H1 (cell line): ENCODE results near the gene ARHGAP25. TPM values are rescaled to one million over a fixed set of nuclear protein-coding genes. Genes with fewer than 3 reads are reported as not detected.

Experiments used
- CTCF ChIA-PET: fragments of 300-600 bp; sonication (Branson Sonifier 250); formaldehyde crosslinking; loops from one replicate; lab custom pipeline; 2021; ENCODE audit not compliant: partially characterized antibody; lab: Charles Lee
- POLR2A ChIA-PET: fragments of 300-600 bp; sonication (Branson Sonifier 250); formaldehyde crosslinking; loops from one replicate; lab custom pipeline; 2021; ENCODE audit warnings: inconsistent platforms; ENCODE audit not compliant: partially characterized antibody; lab: Charles Lee
- DNase-seq, 2 experiments: peaks; one replicate each; pipeline versions ENCODE4 v3.0.0 to v3.0.0-alpha.2; 2010 to 2022; ENCODE audit warnings: low spot score in 2 of 2, low read depth in 1 of 2, mixed read lengths in 1 of 2
- FAIRE-seq: peaks from 2 replicates; lab custom pipeline; 2011; peaks lifted over from hg19 to GRCh38; lab: Jason Lieb, UNC
- H2AFZ ChIP-seq: 2 replicates; pipeline ENCODE4 v1.8.1; 2012; ENCODE audit warnings: low read length, inconsistent platforms
- H2AK5ac ChIP-seq: 2 replicates; pipeline ENCODE4 v1.6.1; 2013; ENCODE audit warnings: low read depth, low read length
- H2BK120ac ChIP-seq: replicated peaks from 2 replicates; pipeline ENCODE3; 2013; ENCODE audit warnings: low read depth, low read length, inconsistent platforms
- H2BK12ac ChIP-seq: 2 replicates; pipeline ENCODE4 v1.6.1; 2013; ENCODE audit warnings: low read depth, low read length
- H2BK15ac ChIP-seq: 2 replicates; pipeline ENCODE4 v1.6.1; 2013; ENCODE audit warnings: low read length
- H2BK20ac ChIP-seq: 2 replicates; pipeline ENCODE4 v1.6.1; 2013; ENCODE audit warnings: low read length
- H2BK5ac ChIP-seq: 2 replicates; pipeline ENCODE4 v1.6.1; 2013; ENCODE audit warnings: low read depth, low read length
- H3K14ac ChIP-seq: 2 replicates; pipeline ENCODE4 v1.6.1; 2013; ENCODE audit warnings: inconsistent platforms; ENCODE audit not compliant: insufficient read length
- H3K18ac ChIP-seq: 2 replicates; pipeline ENCODE4 v1.6.1; 2013; ENCODE audit warnings: low read length; ENCODE audit errors: extremely low read depth
- H3K23ac ChIP-seq: 2 replicates; pipeline ENCODE4 v1.6.1; 2013; ENCODE audit warnings: inconsistent platforms; ENCODE audit not compliant: insufficient read length
- H3K23me2 ChIP-seq: 2 replicates; pipeline ENCODE4 v1.6.1; 2013; ENCODE audit warnings: low read depth, low read length
- H3K27ac ChIP-seq: 2 replicates; pipeline ENCODE4 v1.6.1; 2011; ENCODE audit warnings: low read depth, low read length, inconsistent platforms
- H3K27me3 ChIP-seq, 4 experiments: replicated peaks in 1 of 4; 1 replicate in 1 of 4; 2 replicates in 3 of 4; pipeline versions ENCODE4 v1.6.1 to v1.8.1; 2011 to 2013; ENCODE audit warnings: low read length in 3 of 4, mild to moderate bottlenecking in 3 of 4, inconsistent platforms in 2 of 4, mixed read lengths in 2 of 4, moderate library complexity in 1 of 4; ENCODE audit not compliant: control insufficient read depth in 3 of 4, insufficient read depth in 3 of 4; ENCODE audit errors: extremely low read depth in 1 of 4
- H3K36me3 ChIP-seq, 4 experiments: 2 replicates each; pipeline versions ENCODE4 v1.6.1 to v1.8.1; 2011 to 2013; ENCODE audit warnings: mild to moderate bottlenecking in 4 of 4, low read length in 3 of 4, moderate library complexity in 2 of 4, control low read depth in 1 of 4, inconsistent platforms in 1 of 4; ENCODE audit not compliant: insufficient read depth in 4 of 4, control insufficient read depth in 2 of 4
- H3K4ac ChIP-seq: replicated peaks from 2 replicates; pipeline ENCODE3; 2013; ENCODE audit warnings: low read length, low read depth, mixed read lengths, inconsistent platforms; ENCODE audit not compliant: insufficient read length
- H3K4me1 ChIP-seq, 4 experiments: replicated peaks in 1 of 4; 1 replicate in 1 of 4; 2 replicates in 3 of 4; pipeline versions ENCODE4 v1.6.1 to v1.8.1; 2011 to 2013; ENCODE audit warnings: low read length in 3 of 4, inconsistent platforms in 2 of 4, mixed read lengths in 1 of 4; ENCODE audit not compliant: insufficient read depth in 4 of 4, control insufficient read depth in 3 of 4
- H3K4me2 ChIP-seq, 2 experiments: 2 replicates each; pipeline versions ENCODE4 v1.6.1 to v1.8.1; 2011 to 2013; ENCODE audit warnings: low read depth in 2 of 2, low read length in 2 of 2, control low read depth in 1 of 2, inconsistent platforms in 1 of 2, mild to moderate bottlenecking in 1 of 2; ENCODE audit not compliant: insufficient read depth in 1 of 2
- H3K4me3 ChIP-seq, 4 experiments: fragments of 200-600, 300-600 bp in 1 of 4; sonication (generic), shearing (Covaris generic), sonication (Bioruptor Twin) in 1 of 4; 2 replicates each; pipeline versions ENCODE4 v1.5.1 to v1.8.1; 2011 to 2016; ENCODE audit warnings: low read length in 4 of 4, low read depth in 3 of 4, control low read depth in 2 of 4, inconsistent platforms in 2 of 4, mild to moderate bottlenecking in 2 of 4, mixed read lengths in 1 of 4, moderate library complexity in 1 of 4; ENCODE audit not compliant: insufficient read depth in 2 of 4; ENCODE audit errors: extremely low read depth in 1 of 4
- H3K56ac ChIP-seq: replicated peaks from 2 replicates; pipeline ENCODE3; 2013; ENCODE audit warnings: low read depth, mild to moderate bottlenecking, mixed read lengths, low read length, inconsistent platforms; ENCODE audit not compliant: insufficient read length
- H3K79me1 ChIP-seq: 2 replicates; pipeline ENCODE4 v1.6.1; 2013; ENCODE audit warnings: low read depth, low read length, control low read depth
- H3K79me2 ChIP-seq, 2 experiments: 2 replicates each; pipeline versions ENCODE4 v1.6.1 to v1.8.1; 2012 to 2013; ENCODE audit warnings: low read length in 2 of 2, mild to moderate bottlenecking in 2 of 2, inconsistent platforms in 1 of 2; ENCODE audit not compliant: insufficient read depth in 2 of 2, control insufficient read depth in 1 of 2
- H3K9ac ChIP-seq, 4 experiments: replicated peaks in 1 of 4; 1 replicate in 1 of 4; 2 replicates in 3 of 4; pipeline versions ENCODE4 v1.6.1 to v1.8.1; 2011 to 2013; ENCODE audit warnings: low read depth in 3 of 4, low read length in 3 of 4, control low read depth in 2 of 4, mild to moderate bottlenecking in 2 of 4, moderate library complexity in 2 of 4, inconsistent platforms in 1 of 4; ENCODE audit errors: extremely low read depth in 1 of 4
- H3K9me3 ChIP-seq, 2 experiments: 2 replicates each; pipeline versions ENCODE4 v1.6.1 to v1.8.1; 2012 to 2013; ENCODE audit warnings: mild to moderate bottlenecking in 2 of 2, moderate library complexity in 2 of 2, control low read depth in 1 of 2, inconsistent platforms in 1 of 2, low read depth in 1 of 2, low read length in 1 of 2, mixed read lengths in 1 of 2; ENCODE audit not compliant: insufficient read depth in 2 of 2
- H4K20me1 ChIP-seq, 2 experiments: replicated peaks in 1 of 2; 2 replicates each; pipeline versions ENCODE3 to v1.8.1; 2011 to 2013; ENCODE audit warnings: inconsistent platforms in 2 of 2, low read length in 2 of 2, mild to moderate bottlenecking in 1 of 2; ENCODE audit not compliant: insufficient read depth in 2 of 2, control insufficient read depth in 1 of 2
- H4K5ac ChIP-seq: 2 replicates; pipeline ENCODE4 v1.6.1; 2013; ENCODE audit warnings: low read length, low read depth, mixed read lengths, inconsistent platforms; ENCODE audit not compliant: insufficient read length
- H4K8ac ChIP-seq: 2 replicates; pipeline ENCODE4 v1.8.0; 2013; ENCODE audit warnings: mild to moderate bottlenecking, moderate library complexity, low read length, inconsistent platforms; ENCODE audit not compliant: insufficient read depth; ENCODE audit errors: extremely low read depth
- H4K91ac ChIP-seq: replicated peaks from 2 replicates; pipeline ENCODE3; 2013; ENCODE audit warnings: low read length, mixed read lengths, inconsistent platforms; ENCODE audit not compliant: insufficient read length
- ASH2L ChIP-seq: fragments of 200-600, 300-600 bp; sonication (generic); IDR thresholded peaks from one replicate; pipeline ENCODE4 v1.7.1; 2017; ENCODE audit warnings: low read length
- ATF3 ChIP-seq: IDR thresholded peaks from 2 replicates; pipeline ENCODE4 v1.6.1; 2011; ENCODE audit warnings: low read depth, mild to moderate bottlenecking, low read length; ENCODE audit not compliant: insufficient read depth
- CREB1 ChIP-seq: IDR thresholded peaks from 2 replicates; pipeline ENCODE4 v1.6.1; 2012; ENCODE audit warnings: inconsistent platforms
- E2F6 ChIP-seq: IDR thresholded peaks from 2 replicates; pipeline ENCODE4 v1.6.1; 2012; ENCODE audit warnings: inconsistent platforms
- HDAC2 ChIP-seq, 2 experiments: fragments of 300-600 bp in 1 of 2; sonication (generic) in 1 of 2; IDR thresholded peaks; 2 replicates each; pipeline ENCODE4 v1.6.1; 2011 to 2012; ENCODE audit warnings: low read depth in 2 of 2, low read length in 2 of 2, mild to moderate bottlenecking in 2 of 2, moderate library complexity in 2 of 2, borderline replicate concordance in 1 of 2, inconsistent platforms in 1 of 2
- RAD21 ChIP-seq, 2 experiments: IDR thresholded peaks in 1 of 2; conservative IDR thresholded peaks in 1 of 2; 2 replicates each; pipeline ENCODE4 v1.6.1; 2011; ENCODE audit warnings: low read depth in 2 of 2, low read length in 2 of 2, improper control_type of control experiment in 1 of 2, inconsistent platforms in 1 of 2, mild to moderate bottlenecking in 1 of 2, moderate library complexity in 1 of 2
- RBBP5 ChIP-seq: IDR thresholded peaks from 2 replicates; pipeline ENCODE4 v1.7.1; 2012; ENCODE audit warnings: low read depth, mild to moderate bottlenecking, inconsistent platforms, low read length, moderate library complexity, borderline replicate concordance
- RNF2 ChIP-seq: fragments of 200-900, 300-1000 bp; sonication (generic); IDR thresholded peaks from 2 replicates; pipeline ENCODE4 v1.7.1; 2016; ENCODE audit warnings: borderline replicate concordance, low read depth, mild to moderate bottlenecking, antibody characterized with exemption, low read length; ENCODE audit not compliant: poor library complexity, severe bottlenecking; ENCODE audit errors: missing control alignments
- SIRT6 ChIP-seq: IDR thresholded peaks from one replicate; pipeline ENCODE4 v1.7.1; 2012; ENCODE audit warnings: low read length, inconsistent platforms
- SIX5 ChIP-seq: IDR thresholded peaks from 2 replicates; pipeline ENCODE4 v1.6.1; 2011; ENCODE audit warnings: mild to moderate bottlenecking, low read depth, low read length
- TAF1 ChIP-seq: IDR thresholded peaks from 2 replicates; pipeline ENCODE4 v1.6.1; 2011; ENCODE audit warnings: mild to moderate bottlenecking, low read depth, low read length
- TEAD4 ChIP-seq: IDR thresholded peaks from 2 replicates; pipeline ENCODE4 v1.6.1; 2012; ENCODE audit warnings: low read depth, low read length, inconsistent platforms, mixed read lengths
- WGBS, 2 experiments: shearing (Covaris generic) in 1 of 2; methylation state at CpG; one replicate each; pipeline versions ENCODE4 v1.1.6 to v1.1.7; 2013 to 2015; ENCODE audit warnings: low lambda C conversion rate in 2 of 2, mixed read lengths in 2 of 2, inconsistent platforms in 1 of 2, low coverage in 1 of 2, missing lambda C conversion rate in 1 of 2; ENCODE audit not compliant: insufficient replicate concordance in 2 of 2, insufficient coverage in 1 of 2, insufficient read length in 1 of 2; ENCODE audit errors: extremely low coverage in 1 of 2, missing lambda C conversion rate in 1 of 2; 5-methylcytosine and 5-hydroxymethylcytosine counted together
- polyA plus RNA-seq, 7 experiments: library from polyadenylated mRNA; depleted of rRNA in 3 of 7; stranded (reverse) in 5 of 7; unstranded in 2 of 7; fragments of >200 nt in 5 of 7; fragments of 200-250 nt in 2 of 7; gene quantifications; 1 replicate in 5 of 7; 2 replicates in 1 of 7; 4 replicates in 1 of 7; pipeline versions ENCODE4 v1.2.1 to v1.2.3, GENCODE V29; 2011 to 2013; ENCODE audit warnings: missing spikeins in 2 of 7, mixed read lengths in 2 of 7
- total RNA-seq: library from RNA; stranded (reverse); fragmentation: NEBNext Ultra II Directional; extraction: Animal tissue kit (Norgen Biotek cat#: 25700); gene quantifications from 2 replicates; pipeline ENCODE4 v1.2.1, GENCODE V29; 2021

The ARHGAP25 gene
- total and polyA plus RNA-seq, 2 of the 8 experiments (the other 6 are each of a cell fraction or from before 2014, with no cell fraction given): 1.00 to 1.2 TPM

GRCh38 chr2:68687018-68687417 lies 47.6 kb upstream of the ARHGAP25 start:
- H2BK20ac ChIP-seq: no peak overlapping the region
- H4K8ac ChIP-seq: no peak overlapping the region
- H2BK5ac ChIP-seq: no peak overlapping the region
- H2AK5ac ChIP-seq: no peak overlapping the region
- H4K5ac ChIP-seq: no peak overlapping the region
- no peak overlapping the region for H2BK15ac ChIP-seq
- H3K79me2 ChIP-seq: no peaks in the 10 kb centered on the region
- H3K27ac ChIP-seq: no peak overlapping the region
- no peak overlapping the region for H3K4me2 ChIP-seq
- H3K56ac ChIP-seq: no peak overlapping the region
- no peaks in the 10 kb centered on the region for H3K27me3 ChIP-seq
- H3K4ac ChIP-seq: no peak overlapping the region
- H4K91ac ChIP-seq: no peak overlapping the region
- FAIRE-seq: peak; percentile 52
- ChIA-PET POLR2A (no interaction called here), CTCF (no interaction called here)
- no peak overlapping the region for H3K14ac ChIP-seq
- no peaks in the 10 kb centered on the region for H4K20me1 ChIP-seq
- H2BK120ac ChIP-seq: no peak overlapping the region
- H3K18ac ChIP-seq: no peak overlapping the region
- H2AFZ ChIP-seq: no peak overlapping the region
- DNase-seq: no peak
- no peak overlapping the region for H3K9ac ChIP-seq
- peaks cover 0 to 3% of the 10 kb centered on the region in 2 experiments; a peak in 1 of 4 replicates for H3K9me3 ChIP-seq
- 95% methylated on average over 1 of the region's 1 CpG; no CpG with 5 or more reads in 1 of the 2 experiments for WGBS, 2 experiments
- no peak overlapping the region for H2BK12ac ChIP-seq
- H3K23ac ChIP-seq: no peak overlapping the region
- peaks cover 0 to 15% (median 6%) of the 10 kb centered on the region in 4 experiments; a peak in 4 of 7 replicates for H3K4me1 ChIP-seq
- no peak overlapping the region for H3K4me3 ChIP-seq
- H3K23me2 ChIP-seq: no peaks in the 10 kb centered on the region
- no peaks in the 10 kb centered on the region for H3K36me3 ChIP-seq
- H3K79me1 ChIP-seq: no peaks in the 10 kb centered on the region
- TF ChIP-seq TEAD4 (no peak), RAD21 (IDR thresholded peaks at IDR 0.05 in 1 of 2, conservative IDR thresholded peaks at IDR 0.05 in 1 of 2; ENCODE audit: low read depth in 2 of 2, low read length in 2 of 2) (no peak), E2F6 (no peak), TAF1 (no peak), RBBP5 (no peak), ATF3 (no peak), HDAC2 (IDR thresholded peaks at IDR 0.05; ENCODE audit: borderline replicate concordance in 1 of 2, low read depth in 2 of 2, low read length in 2 of 2) (no peak), SIX5 (no peak), SIRT6 (no peak), CREB1 (no peak), RNF2 (no peak), ASH2L (no peak)
